ENCODE measurements around the gene UNC93A.
"Not testable (repeated sequence)": the region's sequence is repeated elsewhere in the genome, so short reads cannot be mapped to it uniquely, and the experiment has no call there.

- not testable (repeated sequence) for TF ChIP-seq CTCF, POLR2AphosphoS5 (IDR thresholded peaks at IDR 0.05)
Measured at GRCh38 chr6:167361170-167361569, 70.1 kb downstream of the UNC93A start.
